CMK (cell line): ENCODE measurements around the gene NPEPPS.

Experiments
- DNase-seq: peaks from one replicate; pipeline ENCODE4 v3.0.0-alpha.2; 2010; ENCODE audit warnings: low read depth

The NPEPPS gene

DNA sequence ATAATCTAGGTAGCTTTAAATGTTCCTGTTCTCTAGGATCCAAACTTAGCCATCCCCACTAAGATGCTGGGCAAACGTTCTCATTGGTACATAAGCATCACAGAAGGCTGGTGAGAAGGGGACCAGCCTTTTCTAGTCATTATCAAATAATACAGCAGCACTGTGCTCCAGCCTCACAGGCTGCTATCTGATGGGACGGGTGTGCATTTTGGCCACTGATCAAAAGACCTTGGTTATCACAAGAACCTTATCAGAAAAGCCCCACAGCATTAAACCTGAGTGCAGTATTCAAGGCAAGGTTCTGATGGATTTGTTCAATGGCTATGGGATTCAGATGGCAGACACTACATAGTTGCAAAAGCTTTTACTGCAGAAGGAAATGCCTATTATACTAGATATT is 99.7 kb downstream of the NPEPPS start:
- no peak for DNase-seq

DNA sequence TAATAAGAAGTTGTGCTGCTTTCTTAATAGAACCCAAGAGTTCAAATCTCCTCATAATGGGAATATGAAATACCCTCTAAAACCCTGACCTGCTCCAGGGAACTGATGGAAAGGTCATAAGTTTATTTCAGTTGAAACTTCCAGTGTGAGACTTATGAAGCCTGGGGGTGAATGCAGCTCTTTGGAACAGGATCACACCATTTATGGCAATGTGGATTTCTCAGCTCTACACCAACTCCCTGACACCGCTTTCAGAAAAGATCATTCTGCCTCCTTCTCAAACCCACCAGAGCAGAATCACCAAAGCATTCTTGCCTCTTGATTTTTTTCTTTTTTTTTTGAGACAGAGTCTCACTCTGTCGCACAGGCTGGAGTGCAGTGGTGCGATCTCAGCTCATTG is 102.1 kb downstream of the NPEPPS start:
- DNase-seq, result no peak

DNA sequence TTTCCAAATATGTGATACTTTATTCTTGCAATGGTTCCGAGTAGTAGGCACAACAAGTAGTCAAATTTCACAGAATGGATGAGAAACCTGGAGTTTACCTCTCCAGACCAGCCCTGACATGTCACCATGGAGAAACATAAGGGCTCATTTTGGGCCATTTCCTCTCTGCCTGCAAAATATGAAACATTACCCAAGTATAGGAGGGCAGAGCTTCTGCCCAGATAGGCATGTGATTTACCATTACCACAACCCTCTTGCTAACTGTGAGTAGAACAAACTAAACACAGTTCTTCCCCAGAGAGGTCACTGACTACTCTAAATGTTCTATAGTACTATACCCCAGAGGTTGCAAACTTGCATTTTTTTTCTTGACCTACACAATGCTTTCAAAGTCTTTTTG is 103.1 kb downstream of the NPEPPS start:
- no peak for DNase-seq

DNA sequence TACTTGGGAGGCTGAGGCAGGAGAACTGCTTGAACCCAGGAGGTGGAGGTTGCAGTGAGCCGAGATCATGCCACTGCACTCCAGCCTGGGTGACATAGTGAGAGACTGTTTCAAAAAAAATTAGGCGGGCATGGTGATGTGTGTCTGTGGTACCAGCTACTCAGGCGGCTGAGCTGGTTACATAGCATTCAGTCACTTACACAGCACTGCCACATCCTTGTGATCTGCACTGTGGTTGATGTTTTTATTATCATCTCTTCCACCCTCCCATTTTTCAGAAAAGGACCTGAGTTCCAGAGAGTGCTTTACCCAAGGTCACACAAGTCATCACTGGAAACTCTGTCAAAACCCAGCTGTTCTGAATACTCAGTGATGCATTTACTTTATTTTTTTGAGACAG is 104.0 kb downstream of the NPEPPS start:
- no peak for DNase-seq

DNA sequence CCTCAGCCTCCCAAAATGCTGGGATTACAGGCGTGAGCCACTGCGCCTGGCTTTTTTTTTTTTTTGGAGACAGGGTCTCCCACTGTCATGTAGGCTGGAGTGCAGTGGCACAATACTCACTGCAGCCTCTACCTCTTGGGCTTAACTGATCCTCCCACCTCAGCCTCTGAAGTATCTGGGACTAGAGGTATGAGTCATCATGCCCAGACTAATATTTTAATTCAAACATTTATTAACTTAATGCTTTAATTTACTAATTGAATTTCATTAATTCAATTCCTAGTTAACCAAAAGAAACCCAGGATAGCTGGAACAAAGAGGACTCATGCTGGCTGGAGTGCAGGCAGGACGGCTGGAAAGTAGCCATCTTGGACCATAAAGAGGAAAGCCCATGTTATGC is 104.8 kb downstream of the NPEPPS start:
- DNase-seq, result no peak

DNA sequence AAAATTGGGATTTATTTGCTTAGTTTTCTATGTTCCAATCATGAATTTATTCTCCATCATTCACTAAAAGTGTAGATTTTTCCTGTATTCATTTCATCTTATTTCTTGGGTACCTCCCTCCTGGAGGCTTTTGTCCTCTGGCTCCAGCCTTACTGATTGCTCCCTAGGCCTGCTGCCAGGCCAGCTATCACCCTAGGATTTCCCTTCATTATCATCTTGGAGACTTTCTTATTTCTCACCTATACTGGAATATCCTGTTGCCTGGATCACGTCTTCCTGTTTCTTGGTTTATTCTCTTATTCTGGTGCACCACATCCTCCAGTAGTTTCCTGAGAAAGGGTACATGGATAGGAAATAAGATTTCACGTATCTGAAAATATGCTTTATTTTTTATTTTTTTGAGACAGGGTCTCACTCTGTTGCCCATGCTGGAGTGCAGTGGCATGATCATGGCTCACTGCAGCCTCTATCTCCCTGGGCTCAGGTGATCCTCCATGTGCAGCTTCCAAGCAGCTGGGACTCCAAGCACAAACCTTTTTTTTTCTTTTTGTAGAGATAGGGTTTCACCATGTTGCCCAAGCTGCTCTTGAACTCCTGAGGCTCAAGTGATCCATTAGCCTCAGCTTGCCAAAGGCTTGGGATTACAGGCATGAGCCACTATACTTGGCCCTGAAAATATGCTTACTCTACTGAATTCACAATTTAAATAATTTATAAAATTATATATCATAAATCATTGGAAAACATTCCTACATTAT is 105.5 kb downstream of the NPEPPS start:
- DNase-seq, result no peak

DNA sequence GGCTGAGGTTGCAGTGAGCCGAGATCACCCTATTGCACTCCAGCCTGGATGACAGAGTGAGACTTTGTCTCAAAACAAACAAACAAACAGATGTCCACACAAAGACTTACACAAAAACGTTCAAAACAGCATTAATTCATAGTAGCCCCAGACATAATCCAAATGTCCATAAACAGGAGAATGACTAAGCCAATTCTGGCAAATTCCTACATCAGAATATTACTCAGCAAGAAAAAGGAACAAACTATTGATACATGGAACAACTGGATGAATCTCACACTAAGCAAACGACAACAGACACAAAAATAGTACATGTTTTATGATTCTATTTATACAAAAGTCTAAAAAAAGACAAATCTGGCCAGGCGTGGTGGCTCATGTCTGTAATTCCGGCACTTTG is 108.0 kb downstream of the NPEPPS start:
- no peak for DNase-seq

DNA sequence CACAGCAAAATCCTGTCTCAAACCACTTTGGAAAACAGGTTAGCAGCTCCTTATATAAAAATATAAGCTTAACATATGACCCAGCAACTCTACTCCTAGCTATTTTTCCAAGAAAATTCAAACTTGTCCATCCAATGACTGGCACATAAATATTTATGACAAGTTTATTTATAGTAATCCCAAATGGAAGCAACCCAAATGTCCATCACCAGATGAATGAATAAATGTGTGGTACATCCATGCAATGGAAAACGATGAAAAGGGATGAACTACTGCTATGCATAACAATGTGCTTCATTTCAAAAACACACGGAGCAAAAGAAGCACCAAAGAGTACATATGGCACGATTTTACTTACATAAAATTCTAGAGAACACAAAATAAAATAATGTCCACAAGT is 109.2 kb downstream of the NPEPPS start:
- DNase-seq, result no peak

DNA sequence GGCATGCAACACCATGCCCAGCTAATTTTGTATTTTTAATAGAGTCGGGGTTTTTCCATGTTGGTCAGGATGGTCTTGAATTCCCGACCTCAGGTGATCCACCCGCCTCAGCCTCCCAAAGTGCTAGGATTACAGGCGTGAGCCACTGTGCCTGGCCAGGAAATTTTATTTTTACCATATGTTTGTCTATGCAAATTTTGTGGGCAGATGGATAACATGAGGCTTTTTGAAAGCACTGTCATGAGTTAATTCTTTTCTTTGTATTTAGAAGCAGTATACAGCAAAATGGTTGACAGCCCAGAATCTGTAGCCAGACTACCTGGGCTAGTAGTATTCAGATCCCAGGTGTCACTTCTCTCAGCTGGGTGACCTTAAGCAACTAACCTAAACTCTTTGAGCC is 110.3 kb downstream of the NPEPPS start:
- DNase-seq, result no peak

DNA sequence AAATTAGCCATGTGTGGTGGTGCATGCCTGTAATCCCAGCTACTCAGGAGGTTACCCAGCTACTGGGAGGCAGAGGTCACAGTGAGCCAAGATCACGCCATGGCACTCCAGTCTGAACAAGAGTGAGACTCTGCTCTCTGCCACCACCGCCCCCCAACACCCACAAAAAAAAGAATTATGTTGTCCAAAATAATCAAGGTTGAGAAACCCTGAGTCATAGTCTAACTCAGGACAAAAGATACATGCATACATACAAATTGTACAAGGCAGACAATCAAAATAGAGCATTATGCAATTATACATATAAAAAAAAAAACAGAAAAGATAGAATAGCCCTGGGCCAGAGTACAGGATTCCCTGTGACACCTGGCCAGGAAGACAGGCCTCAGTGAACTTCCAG is 112.2 kb downstream of the NPEPPS start:
- DNase-seq, result no peak

DNA sequence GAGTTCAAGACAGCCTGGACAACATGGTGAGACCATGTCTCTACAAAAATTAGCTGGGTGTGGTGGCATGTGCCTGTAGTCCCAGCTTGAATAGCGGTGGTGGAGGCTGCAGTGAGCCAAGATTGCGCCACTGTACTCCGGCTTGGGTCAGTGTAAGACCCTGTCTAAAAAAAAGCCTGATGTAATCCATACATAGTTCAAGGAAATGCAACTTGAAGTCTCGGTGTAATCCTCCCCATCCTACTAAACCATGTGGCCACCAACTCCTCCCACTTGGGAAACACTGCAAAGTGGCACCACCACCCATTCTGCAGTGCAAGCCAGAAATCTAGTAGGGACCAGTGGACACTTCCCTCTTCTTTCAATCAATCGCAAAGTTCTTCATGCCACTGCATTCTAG is 113.4 kb downstream of the NPEPPS start:
- DNase-seq, result no peak

DNA sequence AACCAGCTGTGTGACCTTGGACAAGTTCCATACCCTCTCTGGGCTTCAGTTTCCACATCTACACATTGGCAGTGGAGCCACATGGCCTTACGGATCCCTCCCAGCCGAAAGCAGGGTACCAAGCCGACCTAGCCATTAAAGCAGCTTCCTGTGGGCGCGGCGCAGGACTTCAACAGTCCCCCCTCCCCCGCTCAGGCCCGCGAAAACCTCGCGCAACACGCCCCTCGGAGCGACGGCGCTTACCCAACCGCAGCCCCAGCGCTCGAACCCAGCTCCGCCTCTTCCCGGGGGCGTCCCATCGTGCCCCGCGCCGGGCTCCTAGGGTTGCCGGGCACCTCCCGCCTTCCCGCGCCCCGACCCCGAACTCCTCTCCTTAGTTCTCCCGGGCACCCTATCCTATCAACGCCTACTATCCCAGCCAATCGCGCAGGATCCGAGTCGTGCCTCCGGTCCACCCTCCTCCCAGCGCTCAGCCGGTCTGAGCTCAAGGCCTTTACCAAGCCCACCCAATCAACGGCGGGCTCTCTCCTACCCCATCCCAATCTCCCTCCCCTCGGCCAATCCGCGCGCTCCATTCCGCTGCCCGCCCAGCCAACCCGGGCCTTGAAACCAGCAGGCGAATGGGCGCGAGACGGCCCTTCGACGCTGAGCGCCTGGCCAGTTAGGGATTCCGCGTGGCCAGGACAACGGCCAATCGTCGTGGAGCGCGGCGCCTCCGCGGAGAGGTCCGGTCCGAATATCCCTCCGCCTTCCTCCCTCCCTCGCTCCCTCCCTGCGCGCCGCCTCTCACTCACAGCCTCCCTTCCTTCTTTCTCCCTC is 118.5 kb downstream of the NPEPPS start, which contains the start of gene KPNB1:
Gene KPNB1 (plus strand): TSS at position 767 of the 819 bp plus-strand sequence. CDS start 326 bp downstream, outside the sequence.
- peak; percentile 99 for DNase-seq

DNA sequence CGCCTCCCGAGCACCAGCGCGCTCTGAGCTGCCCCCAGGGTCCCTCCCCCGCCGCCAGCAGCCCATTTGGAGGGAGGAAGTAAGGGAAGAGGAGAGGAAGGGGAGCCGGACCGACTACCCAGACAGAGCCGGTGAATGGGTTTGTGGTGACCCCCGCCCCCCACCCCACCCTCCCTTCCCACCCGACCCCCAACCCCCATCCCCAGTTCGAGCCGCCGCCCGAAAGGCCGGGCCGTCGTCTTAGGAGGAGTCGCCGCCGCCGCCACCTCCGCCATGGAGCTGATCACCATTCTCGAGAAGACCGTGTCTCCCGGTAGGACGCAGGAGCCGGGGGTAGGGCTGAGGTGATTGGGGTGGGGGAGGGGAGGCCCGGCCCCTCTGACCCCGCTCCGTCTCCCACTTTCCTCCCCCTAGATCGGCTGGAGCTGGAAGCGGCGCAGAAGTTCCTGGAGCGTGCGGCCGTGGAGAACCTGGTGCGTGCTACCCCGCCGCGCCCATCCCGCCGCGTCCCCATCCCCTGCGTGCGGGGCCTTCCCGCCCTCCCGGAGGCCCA is 119.1 kb downstream of the NPEPPS start:
- no peak for DNase-seq

DNA sequence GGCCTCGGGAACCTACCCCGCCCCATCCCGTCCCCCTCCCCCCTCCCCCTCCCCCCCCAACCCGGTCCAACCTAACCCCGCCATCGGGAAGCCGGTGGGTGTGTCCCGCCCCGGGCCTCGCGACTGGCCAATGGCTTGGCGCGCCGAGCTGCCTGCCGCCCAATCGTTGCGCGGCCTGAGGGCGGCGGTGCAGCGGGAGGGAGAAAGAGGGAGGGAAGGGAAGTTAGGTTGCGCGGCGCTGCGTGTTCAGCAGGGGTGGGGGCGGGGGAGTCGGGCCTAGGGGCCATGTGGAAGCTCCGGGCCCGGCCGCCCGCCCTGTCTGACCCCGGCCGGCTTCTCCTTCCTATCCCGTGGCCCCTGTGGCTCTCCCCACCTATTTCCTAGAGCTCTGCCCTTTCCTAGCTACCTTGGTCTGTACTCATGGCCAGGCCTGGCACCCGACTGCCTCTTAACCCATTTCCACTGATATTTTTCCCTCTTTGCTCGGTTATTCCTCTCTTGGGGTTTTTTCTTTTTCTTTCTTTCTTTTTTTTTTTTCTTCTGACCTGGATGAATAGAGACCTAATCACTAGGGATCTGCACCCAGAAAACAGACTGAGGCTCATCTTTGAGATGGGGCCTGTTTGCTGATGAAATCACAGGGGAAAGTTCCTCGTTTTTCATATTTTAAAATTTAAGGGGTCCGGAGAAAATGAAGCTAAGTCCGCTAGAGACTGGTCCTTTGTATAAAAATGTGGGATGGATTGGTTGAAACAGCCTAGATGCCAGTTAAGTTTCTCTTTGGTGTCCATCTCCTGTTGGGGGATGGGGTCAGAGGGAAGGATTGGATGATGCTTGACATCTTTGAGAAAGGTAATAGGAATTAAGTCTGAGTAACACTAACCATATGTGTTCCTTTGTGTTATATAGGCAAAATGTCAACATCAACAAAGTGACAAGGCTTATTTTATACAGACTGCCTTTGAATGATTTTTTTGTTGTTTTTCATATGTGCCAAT is 119.9 kb downstream of the NPEPPS start:
- peak; percentile 91 for DNase-seq

DNA sequence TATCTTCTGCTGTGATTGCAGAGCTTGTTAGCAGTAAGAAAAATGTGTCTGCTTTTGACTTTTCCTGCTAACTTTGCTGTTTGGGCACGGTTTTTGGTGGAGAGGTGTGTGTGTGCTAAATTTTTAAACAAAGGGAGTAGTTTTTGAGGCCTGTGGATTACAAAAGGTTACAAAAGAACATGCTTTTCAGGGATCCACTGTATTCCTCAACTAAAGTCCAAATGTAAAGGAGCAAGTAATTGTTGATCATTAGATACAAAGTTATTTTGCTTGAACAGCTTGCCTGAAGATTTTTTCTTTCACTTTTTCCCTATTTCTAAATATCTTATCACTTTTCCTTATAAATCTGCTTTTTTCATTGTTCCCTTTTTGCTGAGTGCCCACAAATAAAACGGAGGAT is 120.8 kb downstream of the NPEPPS start:
- DNase-seq, result no peak

DNA sequence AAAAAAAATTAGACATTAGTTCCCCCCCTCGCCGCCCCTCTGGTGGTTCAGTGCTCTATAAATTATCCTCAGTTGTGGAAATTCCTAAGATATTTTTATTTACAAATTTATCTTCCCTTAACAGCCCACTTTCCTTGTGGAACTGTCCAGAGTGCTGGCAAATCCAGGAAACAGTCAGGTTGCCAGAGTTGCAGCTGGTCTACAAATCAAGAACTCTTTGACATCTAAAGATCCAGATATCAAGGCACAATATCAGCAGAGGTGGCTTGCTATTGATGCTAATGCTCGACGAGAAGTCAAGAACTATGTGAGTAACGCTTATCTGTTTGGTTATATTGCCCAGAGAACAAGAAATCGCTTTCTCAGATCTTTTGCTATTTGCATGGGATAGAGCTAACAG is 121.7 kb downstream of the NPEPPS start:
- no peak for DNase-seq

DNA sequence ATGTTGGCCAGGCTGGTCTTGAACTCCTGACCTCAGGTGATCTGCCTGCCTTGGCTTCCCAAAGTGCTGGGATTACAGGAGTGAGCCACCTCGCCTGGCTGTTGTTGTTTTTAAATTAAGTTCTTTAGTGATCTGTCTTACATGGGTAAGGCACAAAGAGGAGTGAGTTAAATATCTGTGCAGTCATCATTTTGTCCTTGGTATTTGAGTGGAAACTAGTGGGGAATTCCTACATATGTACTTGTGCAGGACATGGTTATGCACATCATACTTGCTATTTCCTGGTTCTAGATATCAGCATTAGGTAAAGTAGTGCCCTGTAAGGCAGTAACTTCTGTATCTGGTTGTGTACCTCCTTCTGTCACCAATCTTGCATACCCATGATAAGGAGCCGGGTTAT is 122.5 kb downstream of the NPEPPS start:
- DNase-seq, result no peak

DNA sequence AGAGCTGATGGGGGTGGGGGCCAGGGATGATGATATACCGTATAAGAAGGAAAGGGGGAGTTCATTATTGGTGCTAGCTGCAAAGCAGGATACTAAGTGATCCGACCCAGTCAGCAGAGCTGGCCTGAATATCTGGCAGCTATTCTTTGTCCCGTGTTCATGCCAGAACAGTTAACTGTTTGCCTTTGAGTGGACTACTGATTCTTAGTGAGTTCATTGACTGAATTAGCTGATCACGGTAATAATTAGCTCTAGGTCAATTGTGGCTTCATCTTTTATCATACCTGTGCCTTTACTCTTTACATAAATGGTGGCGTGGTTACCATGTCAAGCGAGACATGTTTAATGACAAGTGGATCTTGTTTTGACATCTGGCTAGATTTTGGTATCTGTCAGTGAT is 124.1 kb downstream of the NPEPPS start:
- DNase-seq, result no peak

DNA sequence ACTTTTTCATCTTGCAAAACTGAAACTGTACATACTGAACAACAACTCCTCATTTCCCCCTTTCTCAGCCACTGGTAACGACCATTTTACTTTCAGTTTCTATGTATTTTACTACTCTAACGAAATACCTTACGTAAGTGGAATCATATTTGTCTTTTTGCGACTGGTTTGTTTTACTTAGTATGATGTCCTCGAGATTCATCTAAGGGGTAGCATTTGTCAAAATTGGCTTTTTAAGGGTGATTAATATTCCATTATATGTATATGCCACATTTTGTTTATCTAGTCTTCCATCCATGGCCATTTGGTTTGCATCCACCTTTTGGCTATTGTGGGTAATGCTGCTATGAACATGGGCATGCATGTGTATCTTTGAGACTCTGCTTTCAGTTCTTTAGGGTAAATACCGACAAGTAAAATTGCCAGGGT is 129.2 kb downstream of the NPEPPS start:
- DNase-seq, result no peak

DNA sequence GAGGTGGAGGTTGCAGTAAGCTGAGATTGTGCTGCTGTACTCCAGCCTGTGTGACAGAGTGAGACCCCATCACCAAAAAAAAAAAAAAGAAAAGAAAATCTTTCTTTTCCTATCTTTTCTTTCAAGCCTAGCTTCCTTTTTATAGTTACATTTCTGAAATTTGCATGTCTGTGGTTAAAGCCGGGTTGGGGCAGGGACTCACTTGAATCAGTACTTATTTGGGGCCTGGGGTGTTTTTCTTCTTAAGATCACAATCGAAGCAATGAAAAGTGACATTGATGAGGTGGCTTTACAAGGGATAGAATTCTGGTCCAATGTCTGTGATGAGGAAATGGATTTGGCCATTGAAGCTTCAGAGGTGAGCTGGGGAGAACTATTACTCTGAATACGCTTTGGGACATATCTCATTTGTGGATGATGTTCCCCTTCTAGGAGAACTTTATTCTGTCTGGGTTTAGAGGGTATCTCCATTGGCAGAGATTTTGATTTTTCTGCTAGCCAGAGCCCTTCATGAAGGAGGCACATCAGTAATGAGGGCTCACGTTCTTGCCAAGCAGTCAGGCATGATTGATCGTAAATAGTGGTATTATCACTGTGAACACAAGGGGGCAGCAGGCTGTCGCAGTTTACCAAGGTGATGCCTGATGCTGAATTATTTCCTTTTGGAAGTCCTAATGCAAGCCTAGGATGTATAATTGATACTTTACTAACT is 133.2 kb downstream of the NPEPPS start:
- peak; percentile 51 for DNase-seq

DNA sequence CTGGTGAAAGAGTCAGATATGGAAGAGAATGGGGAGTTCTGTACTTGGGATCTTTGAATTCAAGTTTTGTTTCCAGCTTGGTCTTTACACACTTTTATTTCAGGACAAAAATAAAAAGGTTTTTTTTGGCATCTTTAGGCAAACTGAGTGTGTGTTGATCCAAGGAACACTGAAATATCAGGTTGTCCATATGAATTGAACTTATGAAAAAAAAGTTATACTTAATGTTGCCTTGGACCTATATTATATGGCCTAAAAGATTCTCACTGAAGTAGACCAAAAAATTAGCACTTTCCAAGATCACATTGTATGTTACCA is 133.7 kb downstream of the NPEPPS start:
- no peak for DNase-seq
